PC-9 (cell line): ENCODE results near the gene ACOX1.

Source experiments
- EZH2 ChIP-seq: fragments of 200-600 bp; sonication (generic); IDR thresholded peaks from 2 replicates; pipeline ENCODE4 v1.8.0; 2017; ENCODE audit warnings: antibody characterized with exemption, low read depth
- TF ChIP-seq, protein P1 (sequence below): fragments of 200-600 bp; sonication (generic); conservative IDR thresholded peaks from 2 replicates; pipeline ENCODE4 v1.6.1; 2017; ENCODE audit warnings: mixed run types, antibody characterized with exemption, mild to moderate bottlenecking, moderate library complexity

DNA sequence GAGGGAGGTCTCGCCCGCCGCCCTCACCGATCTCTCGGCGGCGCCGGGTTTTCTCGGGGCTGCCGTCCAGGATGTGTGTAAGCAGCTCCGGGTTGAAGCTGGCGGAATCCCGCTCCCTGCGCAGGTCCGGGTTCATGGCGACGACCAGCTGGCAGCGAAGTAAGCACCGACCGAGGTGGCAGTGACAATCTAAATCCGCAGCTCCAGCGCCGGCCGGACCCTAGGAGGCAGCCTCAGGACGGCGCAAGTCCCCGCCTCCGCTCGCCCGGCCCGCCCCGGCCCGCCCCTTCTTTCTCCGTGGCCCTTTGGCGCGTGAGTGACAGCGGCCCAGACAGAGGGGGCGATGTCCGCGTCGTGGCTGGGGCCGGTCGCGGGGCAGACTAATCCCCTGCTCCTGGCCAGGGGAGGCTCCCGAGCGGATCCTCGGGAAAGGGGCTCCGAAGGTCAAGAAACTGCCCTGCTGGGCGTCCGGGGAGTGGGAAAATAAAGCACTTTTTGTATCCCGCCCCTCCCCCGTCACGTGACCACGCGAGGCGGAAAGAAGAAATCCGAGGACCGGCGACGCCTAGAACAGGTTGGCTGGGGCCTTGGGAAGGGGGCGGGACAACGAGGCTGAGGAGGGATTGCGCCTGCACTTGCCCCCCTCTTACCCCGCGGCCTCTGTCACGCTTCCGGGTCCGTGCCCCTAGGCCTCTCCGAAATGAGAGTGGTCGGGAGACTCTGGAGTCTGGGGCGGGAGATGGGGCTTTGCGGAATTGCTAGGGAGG is at the start of gene ACOX1, which contains the start of gene TEN1:
- TF ChIP-seq, protein P1, sequence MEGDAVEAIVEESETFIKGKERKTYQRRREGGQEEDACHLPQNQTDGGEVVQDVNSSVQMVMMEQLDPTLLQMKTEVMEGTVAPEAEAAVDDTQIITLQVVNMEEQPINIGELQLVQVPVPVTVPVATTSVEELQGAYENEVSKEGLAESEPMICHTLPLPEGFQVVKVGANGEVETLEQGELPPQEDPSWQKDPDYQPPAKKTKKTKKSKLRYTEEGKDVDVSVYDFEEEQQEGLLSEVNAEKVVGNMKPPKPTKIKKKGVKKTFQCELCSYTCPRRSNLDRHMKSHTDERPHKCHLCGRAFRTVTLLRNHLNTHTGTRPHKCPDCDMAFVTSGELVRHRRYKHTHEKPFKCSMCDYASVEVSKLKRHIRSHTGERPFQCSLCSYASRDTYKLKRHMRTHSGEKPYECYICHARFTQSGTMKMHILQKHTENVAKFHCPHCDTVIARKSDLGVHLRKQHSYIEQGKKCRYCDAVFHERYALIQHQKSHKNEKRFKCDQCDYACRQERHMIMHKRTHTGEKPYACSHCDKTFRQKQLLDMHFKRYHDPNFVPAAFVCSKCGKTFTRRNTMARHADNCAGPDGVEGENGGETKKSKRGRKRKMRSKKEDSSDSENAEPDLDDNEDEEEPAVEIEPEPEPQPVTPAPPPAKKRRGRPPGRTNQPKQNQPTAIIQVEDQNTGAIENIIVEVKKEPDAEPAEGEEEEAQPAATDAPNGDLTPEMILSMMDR: peak; percentile 21; the same call in 1 of the 2 replicates
- no peak for TF ChIP-seq EZH2
